Neural cell (in vitro differentiated cells): ENCODE data around the gene FAM20C.

Experiments used
- EP300 ChIP-seq: fragments of 450-650 bp; conservative IDR thresholded peaks from 2 replicates; pipeline ENCODE4 v1.6.1; 2014; ENCODE audit warnings: antibody characterized with exemption, mild to moderate bottlenecking, moderate library complexity; ENCODE audit not compliant: poor library complexity, severe bottlenecking
- EZH2 ChIP-seq: fragments of 200-600, 300-800 bp; shearing (Covaris generic), sonication (generic); IDR thresholded peaks from 2 replicates; pipeline ENCODE4 v1.6.1; 2014; ENCODE audit warnings: antibody characterized with exemption, low read length, borderline replicate concordance, mild to moderate bottlenecking; ENCODE audit not compliant: insufficient read depth, poor library complexity, severe bottlenecking
- RAD21 ChIP-seq: fragments of 450-650 bp; conservative IDR thresholded peaks from 2 replicates; pipeline ENCODE4 v1.6.1; 2014; ENCODE audit warnings: antibody characterized with exemption, mild to moderate bottlenecking, moderate library complexity
- TF ChIP-seq, protein P1 (sequence below): fragments of 450-650 bp; IDR thresholded peaks from 2 replicates; pipeline ENCODE4 v1.5.1; 2014; ENCODE audit warnings: antibody characterized with exemption, mild to moderate bottlenecking, moderate library complexity; ENCODE audit not compliant: poor library complexity, severe bottlenecking

DNA sequence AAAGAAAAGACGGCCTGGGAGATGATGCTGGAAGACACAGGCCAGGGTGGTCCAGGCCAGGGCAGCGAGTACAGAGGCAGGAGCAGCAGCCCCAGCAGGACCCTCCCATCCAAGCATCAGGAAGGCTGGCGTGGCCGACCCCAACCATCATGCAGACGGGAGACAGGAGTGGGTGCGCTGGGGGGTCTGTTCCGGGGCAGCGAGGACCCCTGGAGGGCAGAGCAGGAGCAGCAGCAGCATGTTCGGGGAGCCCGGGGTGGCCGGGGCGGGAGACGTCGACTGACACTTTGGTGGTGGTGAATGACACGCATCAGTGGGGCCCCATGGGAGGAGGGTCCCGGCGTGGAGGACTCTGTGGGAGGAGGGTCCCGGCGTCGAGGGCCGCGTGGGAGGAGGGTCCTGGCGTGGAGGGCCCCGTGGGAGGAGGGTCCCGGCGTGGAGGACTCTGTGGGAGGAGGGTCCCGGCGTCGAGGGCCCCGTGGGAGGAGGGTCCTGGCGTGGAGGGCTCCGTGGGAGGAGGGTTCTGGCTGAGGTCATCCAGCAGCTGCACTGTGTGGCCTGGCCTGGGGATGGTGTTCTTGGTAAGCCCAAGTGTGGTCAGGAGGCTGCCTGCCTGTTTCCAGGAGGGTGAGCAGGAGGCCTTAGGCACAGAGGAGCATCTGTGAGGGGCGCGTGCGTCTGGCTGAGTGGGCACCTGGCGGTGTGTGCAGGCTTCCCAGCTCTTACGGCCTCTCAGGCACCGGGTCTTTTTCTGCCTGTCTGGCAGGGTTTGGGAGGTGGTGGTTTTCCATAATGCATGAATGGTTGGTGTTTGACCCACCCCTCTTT is 38.9 kb downstream of the FAM20C start:
- TF ChIP-seq RAD21 (no peak), EP300 (no peak), EZH2 (no peak)
- TF ChIP-seq, protein P1, sequence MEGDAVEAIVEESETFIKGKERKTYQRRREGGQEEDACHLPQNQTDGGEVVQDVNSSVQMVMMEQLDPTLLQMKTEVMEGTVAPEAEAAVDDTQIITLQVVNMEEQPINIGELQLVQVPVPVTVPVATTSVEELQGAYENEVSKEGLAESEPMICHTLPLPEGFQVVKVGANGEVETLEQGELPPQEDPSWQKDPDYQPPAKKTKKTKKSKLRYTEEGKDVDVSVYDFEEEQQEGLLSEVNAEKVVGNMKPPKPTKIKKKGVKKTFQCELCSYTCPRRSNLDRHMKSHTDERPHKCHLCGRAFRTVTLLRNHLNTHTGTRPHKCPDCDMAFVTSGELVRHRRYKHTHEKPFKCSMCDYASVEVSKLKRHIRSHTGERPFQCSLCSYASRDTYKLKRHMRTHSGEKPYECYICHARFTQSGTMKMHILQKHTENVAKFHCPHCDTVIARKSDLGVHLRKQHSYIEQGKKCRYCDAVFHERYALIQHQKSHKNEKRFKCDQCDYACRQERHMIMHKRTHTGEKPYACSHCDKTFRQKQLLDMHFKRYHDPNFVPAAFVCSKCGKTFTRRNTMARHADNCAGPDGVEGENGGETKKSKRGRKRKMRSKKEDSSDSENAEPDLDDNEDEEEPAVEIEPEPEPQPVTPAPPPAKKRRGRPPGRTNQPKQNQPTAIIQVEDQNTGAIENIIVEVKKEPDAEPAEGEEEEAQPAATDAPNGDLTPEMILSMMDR: no peak
